Mesodermal cell (in vitro differentiated cells): ENCODE data around the gene TNXB.
"Not testable (repeated sequence)": the region's sequence is repeated elsewhere in the genome, so short reads cannot be mapped to it uniquely, and the experiment has no call there.

Experiments
- H3K27ac ChIP-seq: 2 replicates; pipeline ENCODE4 v1.7.0; 2013; ENCODE audit warnings: mild to moderate bottlenecking, low read depth, low read length, moderate library complexity; ENCODE audit not compliant: severe bottlenecking
- H3K36me3 ChIP-seq: 2 replicates; pipeline ENCODE4 v1.7.1; 2013; ENCODE audit warnings: mild to moderate bottlenecking, low read length, moderate library complexity; ENCODE audit not compliant: control insufficient read depth, insufficient read depth
- H3K4me1 ChIP-seq: one replicate; pipeline ENCODE4 v1.7.1; 2013; ENCODE audit warnings: mild to moderate bottlenecking, low read length; ENCODE audit not compliant: insufficient read depth, control insufficient read depth, poor library complexity, severe bottlenecking
- H3K4me3 ChIP-seq: 2 replicates; pipeline ENCODE4 v1.7.0; 2013; ENCODE audit warnings: low read length, control low read depth, mild to moderate bottlenecking; ENCODE audit not compliant: insufficient read depth, poor library complexity, severe bottlenecking; ENCODE audit errors: extremely low read depth
- H3K9me3 ChIP-seq: 2 replicates; pipeline ENCODE4 v1.7.1; 2013; ENCODE audit warnings: mild to moderate bottlenecking, low read length, moderate library complexity; ENCODE audit not compliant: control insufficient read depth
- WGBS, 2 experiments: methylation state at CpG; one replicate each; pipeline ENCODE4 v1.1.5; 2013; ENCODE audit warnings: missing lambda C conversion rate in 2 of 2; ENCODE audit not compliant: insufficient coverage in 2 of 2; 5-methylcytosine and 5-hydroxymethylcytosine counted together

TNXB gene

DNA sequence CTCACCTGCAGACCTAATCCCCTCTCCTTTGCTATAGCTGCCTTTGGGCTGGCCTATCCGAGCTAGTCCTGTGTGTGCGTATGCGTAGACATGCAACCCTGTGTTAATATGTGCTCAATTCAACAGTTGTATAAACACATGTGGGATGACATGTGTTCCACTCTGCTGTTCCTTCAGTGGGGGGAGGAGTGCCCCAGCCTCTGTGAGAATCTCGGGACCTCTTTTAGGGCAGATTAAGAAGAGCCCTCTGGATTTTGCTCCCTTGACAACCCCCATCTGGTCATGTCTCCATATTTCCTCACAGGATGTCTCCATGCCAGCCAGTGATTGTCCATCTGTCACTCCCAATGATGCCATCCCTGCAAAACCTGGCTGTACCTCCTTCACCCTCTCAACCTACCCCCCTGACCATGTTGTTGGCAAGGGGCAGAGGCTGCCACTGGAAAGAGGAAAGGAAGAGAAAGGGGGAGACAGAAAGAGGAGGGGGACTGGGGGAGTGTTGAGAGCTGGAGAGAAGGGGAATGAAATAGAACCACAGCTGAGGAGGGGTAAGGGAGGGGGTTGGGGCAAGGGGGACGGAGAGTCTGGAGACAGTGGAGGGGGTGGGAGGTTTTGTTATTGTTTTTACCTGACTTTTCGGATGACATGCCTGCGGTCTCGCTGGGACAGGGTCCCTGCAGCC, 42.2 kb upstream of the TNXB start:
- H3K4me1 ChIP-seq: peaks cover 29% of the 10 kb centered on the region
- WGBS, 2 experiments: 58% methylated on average over 4 to 7 of the region's 8 CpGs
- peaks cover 12% of the 10 kb centered on the region for H3K36me3 ChIP-seq
- H3K9me3 ChIP-seq: no peaks in the 10 kb centered on the region
- no peak overlapping the region for H3K27ac ChIP-seq
- peak overlapping the region; percentile 18 for H3K4me3 ChIP-seq

DNA sequence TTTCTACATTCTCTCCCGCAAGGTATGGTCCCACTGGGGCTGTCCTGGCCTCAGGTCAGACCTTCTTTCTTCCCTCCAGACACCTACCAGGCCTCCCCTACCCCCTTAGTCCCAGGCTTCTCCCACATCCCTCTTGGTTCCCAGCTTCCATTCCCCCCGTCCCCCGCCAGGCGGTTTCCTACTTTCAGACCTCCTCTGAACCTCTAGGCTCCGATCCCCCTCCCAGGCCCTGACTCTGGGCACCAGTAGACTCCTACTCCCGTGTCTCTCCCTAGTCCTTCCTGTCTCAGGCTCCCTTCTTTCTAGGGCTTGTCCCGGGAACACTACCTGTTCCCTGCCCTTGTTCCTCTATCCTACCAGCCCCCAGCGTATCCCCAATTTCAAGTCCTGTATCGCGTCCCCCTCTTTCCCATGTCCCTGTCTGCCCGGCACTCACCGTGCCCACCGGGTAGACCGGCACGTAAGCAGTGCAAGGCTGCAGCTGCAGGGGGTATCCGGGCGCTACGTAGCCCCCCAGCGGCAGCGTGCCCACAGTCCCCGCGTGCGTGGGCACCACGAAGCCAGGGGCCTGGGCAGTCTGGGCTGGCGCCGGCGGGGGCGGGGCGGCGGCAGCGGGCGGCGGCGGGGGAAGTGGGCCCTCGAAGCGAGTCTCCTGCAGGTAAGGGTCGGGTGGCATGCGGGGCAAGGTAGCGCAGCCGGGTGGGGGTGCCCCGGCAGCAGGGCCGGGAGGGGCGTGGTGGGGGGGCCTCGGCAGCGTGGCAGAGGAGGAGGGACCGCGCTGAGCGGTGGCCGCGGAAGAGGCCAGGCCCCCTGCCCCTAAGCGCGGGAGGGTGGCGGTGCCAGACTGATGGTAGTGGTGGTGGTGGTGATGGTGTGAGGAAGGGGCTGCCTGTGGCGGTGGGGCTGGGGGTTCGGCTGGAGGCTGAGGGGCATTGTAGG, 41.1 kb upstream of the TNXB start:
- Histone ChIP-seq H3K4me3 (no peak overlapping the region), H3K9me3 (no peaks in the 10 kb centered on the region), H3K36me3 (peaks cover under 1% of the 10 kb centered on the region), H3K4me1 (peaks cover 28% of the 10 kb centered on the region), H3K27ac (no peak overlapping the region)
- WGBS, 2 experiments: 70 to 72% methylated on average over 49 to 55 of the region's 55 CpGs

- 95 to 97% methylated on average over 39 to 40 of the region's 47 CpGs for WGBS, 2 experiments
- Histone ChIP-seq H3K4me3 (no peak overlapping the region), H3K27ac (no peak overlapping the region), H3K36me3 (no peaks in the 10 kb centered on the region), H3K9me3 (no peaks in the 10 kb centered on the region), H3K4me1 (peaks cover 22% of the 10 kb centered on the region)
Observed at GRCh38 chr6:32149092-32149755, 40.1 kb upstream of the TNXB start.

GRCh38 chr6:32148289-32149091, 39.4 kb upstream of the TNXB start:
- Histone ChIP-seq H3K4me1 (peaks cover 22% of the 10 kb centered on the region), H3K36me3 (no peaks in the 10 kb centered on the region), H3K4me3 (no peak overlapping the region), H3K9me3 (no peaks in the 10 kb centered on the region), H3K27ac (no peak overlapping the region)
- WGBS, 2 experiments: 96% methylated on average over 23 to 25 of the region's 39 CpGs

DNA sequence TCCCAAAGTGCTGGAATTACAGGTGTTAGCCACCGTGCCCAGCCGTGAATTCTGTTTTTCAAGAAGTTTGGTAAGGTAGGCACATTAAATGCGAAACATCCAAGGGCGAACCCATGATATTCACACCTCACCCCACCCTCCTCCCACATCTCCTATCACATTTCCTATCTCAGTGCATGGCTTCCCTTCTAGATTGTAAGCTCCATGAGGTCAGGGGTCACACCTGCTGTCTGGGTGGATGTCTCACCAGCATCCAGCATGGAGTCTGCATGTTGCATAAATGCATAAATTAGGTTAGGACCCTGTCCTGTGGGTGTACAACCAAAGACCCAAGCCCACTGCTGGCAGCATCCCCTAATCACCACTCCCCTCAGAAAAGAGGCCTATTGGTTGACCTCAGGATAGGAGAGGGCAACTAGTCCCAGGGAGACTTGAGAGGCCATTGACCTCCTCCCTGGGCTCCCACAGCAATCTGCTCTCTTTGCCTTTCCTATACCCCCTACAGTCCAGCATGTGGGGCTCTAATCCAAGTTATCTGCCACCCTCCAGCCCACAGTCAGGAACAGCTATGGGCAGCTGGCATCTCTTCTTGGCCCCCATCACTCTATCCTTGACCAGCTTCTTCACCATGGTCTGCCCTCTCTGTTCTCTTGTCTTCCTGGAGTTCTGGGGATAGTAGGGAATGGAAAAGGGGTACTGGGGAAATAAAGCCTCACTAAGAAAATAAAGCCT, 38.4 kb upstream of the TNXB start:
- Histone ChIP-seq H3K27ac (no peak overlapping the region), H3K4me1 (peaks cover 19% of the 10 kb centered on the region), H3K4me3 (no peak overlapping the region), H3K9me3 (no peaks in the 10 kb centered on the region), H3K36me3 (no peaks in the 10 kb centered on the region)
- WGBS, 2 experiments: 96 to 100% methylated on average over 3 to 4 of the region's 4 CpGs

GRCh38 chr6:32146687-32147086, 37.5 kb upstream of the TNXB start:
- H3K4me3 ChIP-seq: no peak overlapping the region
- H3K9me3 ChIP-seq: no peaks in the 10 kb centered on the region
- H3K4me1 ChIP-seq: peaks cover 11% of the 10 kb centered on the region
- peak overlapping the region; percentile 70 for H3K27ac ChIP-seq
- no peaks in the 10 kb centered on the region for H3K36me3 ChIP-seq
- 38 to 40% methylated on average over 4 of the region's 4 CpGs for WGBS, 2 experiments

GRCh38 chr6:32146287-32146686, 37.1 kb upstream of the TNXB start:
- Histone ChIP-seq H3K9me3 (no peaks in the 10 kb centered on the region), H3K36me3 (no peaks in the 10 kb centered on the region), H3K27ac (peak overlapping the region; percentile 70), H3K4me1 (peaks cover 11% of the 10 kb centered on the region), H3K4me3 (no peak overlapping the region)
- WGBS, 2 experiments: 88 to 93% methylated on average over 1 of the region's 1 CpG

DNA sequence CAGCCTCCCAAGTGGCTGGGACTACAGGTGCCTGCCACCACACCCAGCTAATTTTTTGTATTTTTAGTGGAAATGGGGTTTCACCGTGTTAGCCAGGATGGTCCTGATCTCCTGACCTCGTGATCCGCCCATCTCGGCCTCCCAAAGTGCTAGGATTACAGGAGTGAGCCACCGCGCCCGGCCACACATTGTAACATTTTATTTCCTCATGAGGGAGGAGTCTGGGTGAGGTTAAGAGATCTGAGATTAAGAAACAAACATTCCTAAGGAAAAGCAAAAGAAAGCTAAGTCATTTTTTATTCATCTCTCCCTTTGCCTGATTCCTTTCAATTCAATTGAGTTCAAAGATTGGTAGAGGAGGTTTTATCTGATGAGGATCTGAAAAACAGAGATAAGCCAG, 35.1 kb upstream of the TNXB start:
- not testable (repeated sequence) for H3K36me3 ChIP-seq, H3K9me3 ChIP-seq, H3K27ac ChIP-seq, H3K4me3 ChIP-seq
- no CpG with 5 or more reads among the region's 7 CpGs for WGBS, 2 experiments
- peaks cover 11% of the 10 kb centered on the region for H3K4me1 ChIP-seq

GRCh38 chr6:32140420-32141046, 31.4 kb upstream of the TNXB start:
- Histone ChIP-seq H3K36me3 (no peaks in the 10 kb centered on the region), H3K9me3 (no peaks in the 10 kb centered on the region), H3K4me1 (no peaks in the 10 kb centered on the region), H3K27ac (no peak overlapping the region), H3K4me3 (no peak overlapping the region)
- WGBS, 2 experiments: 87 to 97% methylated on average over 5 of the region's 5 CpGs
